Hepatocyte (in vitro differentiated cells): Measurements from ENCODE around the gene MT1E. TPM values are rescaled to one million over a fixed set of nuclear protein-coding genes. Genes with fewer than 3 reads are reported as not detected.

ENCODE experiments used
- DNase-seq: peaks from one replicate; pipeline ENCODE4 v3.0.0-alpha.2; 2016; ENCODE audit warnings: low spot score
- H2AFZ ChIP-seq: fragments of 200-600 bp; sonication (generic); 2 replicates; pipeline ENCODE4 v1.6.0; 2016; ENCODE audit warnings: antibody characterized with exemption, mild to moderate bottlenecking
- H3K27ac ChIP-seq: fragments of 200-600 bp; sonication (generic); 2 replicates; pipeline ENCODE4 v1.5.1; 2016; ENCODE audit warnings: mild to moderate bottlenecking
- H3K27me3 ChIP-seq: fragments of 200-600 bp; sonication (generic); 2 replicates; pipeline ENCODE4 v1.6.1; 2016
- H3K36me3 ChIP-seq: fragments of 200-600 bp; sonication (generic); replicated peaks from 2 replicates; pipeline ENCODE4 v1.5.1; 2016; ENCODE audit warnings: low read depth; ENCODE audit not compliant: insufficient read depth
- H3K4me1 ChIP-seq: fragments of 200-600 bp; sonication (generic); 2 replicates; pipeline ENCODE4 v1.5.1; 2016; ENCODE audit warnings: mild to moderate bottlenecking, moderate library complexity; ENCODE audit not compliant: insufficient read depth
- H3K4me2 ChIP-seq: fragments of 200-600 bp; sonication (generic); 2 replicates; pipeline ENCODE4 v1.6.0; 2016
- H3K4me3 ChIP-seq: fragments of 200-600 bp; sonication (generic); 2 replicates; pipeline ENCODE4 v1.5.1; 2016; ENCODE audit warnings: mild to moderate bottlenecking
- H3K79me2 ChIP-seq: fragments of 200-600 bp; sonication (generic); 2 replicates; pipeline ENCODE4 v1.6.0; 2017; ENCODE audit warnings: mild to moderate bottlenecking
- H3K9me2 ChIP-seq: fragments of 200-600 bp; sonication (generic); replicated peaks from 2 replicates; pipeline ENCODE4 v1.6.0; 2017; ENCODE audit warnings: mild to moderate bottlenecking; ENCODE audit not compliant: insufficient read depth
- H3K9me3 ChIP-seq: fragments of 200-600 bp; sonication (generic); 2 replicates; pipeline ENCODE4 v1.5.1; 2016; ENCODE audit warnings: low read depth, mild to moderate bottlenecking
- H4K20me1 ChIP-seq: fragments of 200-600 bp; sonication (generic); 2 replicates; pipeline ENCODE4 v1.6.0; 2016; ENCODE audit warnings: mild to moderate bottlenecking; ENCODE audit not compliant: insufficient read depth, poor library complexity, severe bottlenecking
- EZH2 ChIP-seq: fragments of 200-600 bp; sonication (generic); IDR thresholded peaks from 2 replicates; pipeline ENCODE4 v1.6.1; 2016; ENCODE audit warnings: antibody characterized with exemption, mild to moderate bottlenecking, borderline replicate concordance
- EZH2phosphoT487 ChIP-seq: fragments of 200-600 bp; sonication (generic); IDR thresholded peaks from one replicate; pipeline ENCODE4 v1.6.1; 2018; ENCODE audit warnings: antibody characterized with exemption, mild to moderate bottlenecking, low read depth, moderate library complexity; ENCODE audit not compliant: unreplicated experiment, severe bottlenecking
- WGBS: methylation state at CpG from one replicate; pipeline ENCODE4 v1.1.6; 2016; ENCODE audit warnings: low lambda C conversion rate; ENCODE audit errors: missing lambda C conversion rate; 5-methylcytosine and 5-hydroxymethylcytosine counted together
- polyA plus RNA-seq: library from polyadenylated mRNA; unstranded; fragments of >200 nt; fragmentation: Nextera tagmentation; extraction: Ambion mirVana; gene quantifications from 2 replicates; pipeline ENCODE4 v1.2.1, GENCODE V29; 2016
- total RNA-seq: library from RNA; depleted of rRNA; stranded (reverse); fragments of >200 nt; gene quantifications from 2 replicates; pipeline ENCODE4 v1.2.3, GENCODE V29; 2014
- TF ChIP-seq, protein P1 (sequence below): fragments of 200-600 bp; sonication (generic); IDR thresholded peaks from 2 replicates; pipeline ENCODE4 v1.5.1; 2016; ENCODE audit warnings: antibody characterized with exemption, mild to moderate bottlenecking; ENCODE audit not compliant: poor library complexity

Gene MT1E
- total and polyA plus RNA-seq, 2 experiments from 2014 or later, result 65.5 to 121 TPM

DNA sequence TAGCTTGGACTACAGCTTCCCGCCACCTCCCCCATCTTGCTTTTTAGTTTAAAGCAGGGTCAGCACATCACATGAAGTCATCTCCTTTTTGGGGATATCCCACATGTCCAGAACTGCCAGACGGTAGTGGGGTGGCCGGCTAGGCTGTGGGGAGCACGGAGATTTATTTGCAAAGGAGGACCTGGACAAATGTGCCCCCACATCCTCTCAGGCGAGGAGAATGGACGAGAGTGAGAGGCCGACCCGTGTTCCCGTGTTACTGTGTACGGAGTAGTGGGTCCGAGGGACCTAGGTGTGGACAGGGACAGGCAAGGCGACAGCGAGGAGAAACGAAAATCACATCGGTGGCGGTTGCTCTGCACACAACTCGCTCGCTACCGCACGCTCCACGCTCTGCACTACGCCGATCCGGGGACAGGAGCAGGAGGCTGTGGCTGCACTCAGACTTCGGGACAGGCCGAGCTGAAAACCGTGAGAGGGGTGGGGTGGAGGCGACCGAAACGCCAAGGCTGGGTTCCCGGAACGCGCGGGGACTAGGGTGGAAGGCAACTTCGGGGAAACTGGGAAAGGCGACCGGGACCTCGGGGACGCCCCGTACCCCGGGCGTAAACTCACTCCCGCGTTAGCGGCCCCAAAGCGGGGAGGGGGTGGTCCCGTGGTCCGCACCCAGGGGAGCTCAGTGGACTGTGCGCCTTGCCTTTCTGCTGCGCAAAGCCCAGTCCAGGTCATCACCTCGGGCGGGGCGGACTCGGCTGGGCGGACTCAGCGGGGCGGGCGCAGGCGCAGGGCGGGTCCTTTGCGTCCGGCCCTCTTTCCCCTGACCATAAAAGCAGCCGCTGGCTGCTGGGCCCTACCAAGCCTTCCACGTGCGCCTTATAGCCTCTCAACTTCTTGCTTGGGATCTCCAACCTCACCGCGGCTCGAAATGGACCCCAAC is 12.5 kb downstream of the MT1E start, which contains the start of gene MT1A:
Gene MT1A, plus strand, starts transcription at position 853 of the 937 bp plus-strand sequence. Its CDS starts 73 bp downstream, at position 926.
- Histone ChIP-seq H3K36me3 (no peaks in the 10 kb centered on the region), H3K27ac (no peak within 1 kb of the TSS), H3K79me2 (no peaks in the 10 kb centered on the region), H3K4me2 (peak within 1 kb of the TSS; percentile 93), H3K9me2 (no peaks in the 10 kb centered on the region), H2AFZ (peak within 1 kb of the TSS; percentile 40), H3K4me1 (peaks cover 11% of the 10 kb centered on the region), H3K4me3 (peak within 1 kb of the TSS; percentile 26), H4K20me1 (no peaks in the 10 kb centered on the region), H3K27me3 (peaks cover 100% of the 10 kb centered on the region), H3K9me3 (no peaks in the 10 kb centered on the region)
- 6% methylated on average over 44 of the region's 68 CpGs for WGBS
- TF ChIP-seq EZH2phosphoT487 (peak; percentile 26), EZH2 (peak; percentile 84)
- TF ChIP-seq, protein P1, sequence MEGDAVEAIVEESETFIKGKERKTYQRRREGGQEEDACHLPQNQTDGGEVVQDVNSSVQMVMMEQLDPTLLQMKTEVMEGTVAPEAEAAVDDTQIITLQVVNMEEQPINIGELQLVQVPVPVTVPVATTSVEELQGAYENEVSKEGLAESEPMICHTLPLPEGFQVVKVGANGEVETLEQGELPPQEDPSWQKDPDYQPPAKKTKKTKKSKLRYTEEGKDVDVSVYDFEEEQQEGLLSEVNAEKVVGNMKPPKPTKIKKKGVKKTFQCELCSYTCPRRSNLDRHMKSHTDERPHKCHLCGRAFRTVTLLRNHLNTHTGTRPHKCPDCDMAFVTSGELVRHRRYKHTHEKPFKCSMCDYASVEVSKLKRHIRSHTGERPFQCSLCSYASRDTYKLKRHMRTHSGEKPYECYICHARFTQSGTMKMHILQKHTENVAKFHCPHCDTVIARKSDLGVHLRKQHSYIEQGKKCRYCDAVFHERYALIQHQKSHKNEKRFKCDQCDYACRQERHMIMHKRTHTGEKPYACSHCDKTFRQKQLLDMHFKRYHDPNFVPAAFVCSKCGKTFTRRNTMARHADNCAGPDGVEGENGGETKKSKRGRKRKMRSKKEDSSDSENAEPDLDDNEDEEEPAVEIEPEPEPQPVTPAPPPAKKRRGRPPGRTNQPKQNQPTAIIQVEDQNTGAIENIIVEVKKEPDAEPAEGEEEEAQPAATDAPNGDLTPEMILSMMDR, result no peak
- peak; percentile 60 for DNase-seq

DNA sequence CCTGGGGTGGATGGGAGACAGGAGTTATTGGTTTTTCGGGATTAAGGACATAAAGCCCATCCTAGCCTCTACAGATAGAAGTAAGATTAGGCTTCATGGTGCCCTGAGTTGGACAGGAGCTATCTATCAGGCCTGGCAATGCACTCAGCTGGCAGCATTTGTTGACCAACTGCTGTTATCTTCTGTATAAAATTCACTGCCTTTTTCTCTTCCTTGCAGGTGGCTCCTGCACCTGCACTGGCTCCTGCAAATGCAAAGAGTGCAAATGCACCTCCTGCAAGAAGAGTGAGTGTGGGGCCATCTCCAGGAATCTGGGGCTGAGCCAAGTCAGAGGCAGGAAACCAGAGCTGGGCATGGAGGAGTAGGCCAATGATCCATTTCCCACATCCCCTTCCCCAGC is 13.5 kb downstream of the MT1E start:
- peaks cover 100% of the 10 kb centered on the region for H3K27me3 ChIP-seq

DNA sequence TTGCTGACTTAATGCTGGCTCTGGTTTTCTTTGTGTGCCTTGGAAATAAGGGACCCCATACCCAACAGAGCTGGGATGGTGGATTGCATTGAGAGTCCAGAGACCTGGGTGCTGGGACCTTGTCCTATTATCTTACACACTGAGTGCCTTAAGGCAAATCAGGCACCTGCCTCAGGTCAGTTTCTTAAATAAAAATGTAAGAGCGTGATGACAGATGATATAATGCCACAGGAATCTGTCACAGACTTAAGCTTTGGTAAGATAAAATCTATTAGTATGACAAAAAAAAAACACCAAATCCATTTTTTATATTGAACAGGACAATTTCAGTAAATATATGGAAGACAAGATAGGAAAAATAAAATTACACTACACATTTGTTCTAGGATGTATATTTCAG is 14.5 kb downstream of the MT1E start:
- H4K20me1 ChIP-seq, result no peaks in the 10 kb centered on the region
- DNase-seq, result no peak
- H3K27me3 ChIP-seq, result peaks cover 100% of the 10 kb centered on the region
- H3K9me3 ChIP-seq, result no peaks in the 10 kb centered on the region
- H3K4me1 ChIP-seq, result peaks cover 16% of the 10 kb centered on the region
- no peak overlapping the region for H3K4me2 ChIP-seq
- H3K9me2 ChIP-seq, result no peaks in the 10 kb centered on the region
- no peak overlapping the region for H3K27ac ChIP-seq
- no peak overlapping the region for H2AFZ ChIP-seq
- TF ChIP-seq EZH2, result no peak
- TF ChIP-seq, protein P1, result no peak
- TF ChIP-seq EZH2phosphoT487, result no peak
- WGBS, result 80% methylated on average over 1 of the region's 1 CpG
- H3K36me3 ChIP-seq, result no peaks in the 10 kb centered on the region
- H3K79me2 ChIP-seq, result no peaks in the 10 kb centered on the region
- no peak overlapping the region for H3K4me3 ChIP-seq

More for the DNA sequence above, 13.5 kb downstream of the MT1E start:
- Histone ChIP-seq H2AFZ (no peak overlapping the region), H3K4me1 (peaks cover 19% of the 10 kb centered on the region), H4K20me1 (no peaks in the 10 kb centered on the region), H3K36me3 (no peaks in the 10 kb centered on the region), H3K4me2 (no peak overlapping the region), H3K9me3 (no peaks in the 10 kb centered on the region), H3K27ac (no peak overlapping the region), H3K79me2 (no peaks in the 10 kb centered on the region), H3K4me3 (no peak overlapping the region), H3K9me2 (no peaks in the 10 kb centered on the region)
- DNase-seq, result no peak
- TF ChIP-seq EZH2, result no peak
- TF ChIP-seq EZH2phosphoT487, result no peak
- WGBS, result 27% methylated on average over 1 of the region's 1 CpG

DNA sequence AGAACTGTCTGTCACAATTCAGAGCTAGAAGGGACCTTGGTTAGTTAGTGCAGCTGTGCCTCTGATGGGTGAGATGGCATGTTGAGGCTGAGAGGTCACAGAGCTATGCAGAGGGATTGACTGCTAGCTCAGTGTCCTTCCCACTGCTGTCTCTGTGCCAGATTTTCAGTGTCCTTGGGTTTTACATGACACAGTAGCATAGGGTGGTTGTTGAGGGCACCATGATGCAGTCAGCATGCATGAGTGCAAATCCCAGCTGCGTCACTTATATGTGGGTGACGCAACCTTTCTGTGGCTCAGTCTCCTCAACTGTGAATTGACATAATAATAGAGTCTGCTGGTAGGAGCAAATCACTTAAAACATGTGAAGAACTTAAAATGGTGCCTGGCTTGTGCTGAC is 15.6 kb downstream of the MT1E start:
- no peaks in the 10 kb centered on the region for H3K9me2 ChIP-seq
- WGBS, result 78% methylated on average over 2 of the region's 2 CpGs
- TF ChIP-seq, protein P1, result no peak
- TF ChIP-seq EZH2, result no peak
- no peak for TF ChIP-seq EZH2phosphoT487
- no peaks in the 10 kb centered on the region for H3K36me3 ChIP-seq
- H4K20me1 ChIP-seq, result no peaks in the 10 kb centered on the region
- H3K27ac ChIP-seq, result no peak overlapping the region
- DNase-seq, result no peak
- no peak overlapping the region for H2AFZ ChIP-seq
- H3K79me2 ChIP-seq, result no peaks in the 10 kb centered on the region
- peaks cover 10% of the 10 kb centered on the region for H3K4me1 ChIP-seq
- no peak overlapping the region for H3K4me3 ChIP-seq
- no peaks in the 10 kb centered on the region for H3K9me3 ChIP-seq
- H3K4me2 ChIP-seq, result no peak overlapping the region
- H3K27me3 ChIP-seq, result peaks cover 100% of the 10 kb centered on the region
